ENCODE results near the gene BACH2. TPM values are rescaled to one million over a fixed set of nuclear protein-coding genes. Genes with fewer than 3 reads are reported as not detected.

Gene BACH2
- total and polyA plus RNA-seq, 10 of the 15 experiments (the other 5 are each of a cell fraction or from before 2014, with no cell fraction given), result 0.03 to 0.28 (median 0.04) TPM; not detected in 3

GRCh38 chr6:90222724-90223198, 73.9 kb downstream of the BACH2 start (continued):
- TF ChIP-seq ZNF687 (IDR thresholded peaks at IDR 0.05) (no peak), ZBTB4 (CRISPR knock-in tag; IDR thresholded peaks at IDR 0.05) (no peak), RFX5 (IDR thresholded peaks at IDR 0.05; ENCODE audit: low read depth, low read length) (no peak)

DNA sequence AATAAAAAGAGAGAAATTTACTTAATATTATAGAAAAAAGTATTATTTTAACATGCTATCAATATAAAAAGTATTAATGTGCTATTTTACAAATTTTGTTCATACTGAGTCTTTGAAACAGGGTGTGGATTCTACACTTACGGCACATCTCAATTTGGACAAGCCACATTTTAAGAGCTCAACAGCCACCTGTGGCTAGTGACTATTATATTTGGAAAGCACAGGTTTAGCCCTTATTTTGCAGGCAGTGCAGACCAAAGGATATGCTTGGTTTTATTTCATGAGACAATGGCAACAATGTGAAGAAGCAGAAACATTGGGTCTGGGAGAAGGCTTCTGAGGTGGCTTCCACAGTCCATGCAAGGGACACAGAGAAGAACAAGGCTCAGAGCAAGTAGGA, 74.6 kb downstream of the BACH2 start:
- Histone ChIP-seq H3K4me1 (ENCODE audit: control insufficient read depth, insufficient read depth, low read length) (no peaks in the 10 kb centered on the region; the same call in none of the 2 replicates), H3K4me3 (no peak overlapping the region), H3K4me2 (ENCODE audit: control insufficient read depth, insufficient read depth) (no peak overlapping the region), H3K79me2 (ENCODE audit: control insufficient read depth, insufficient read depth, low read length) (no peaks in the 10 kb centered on the region), H4K20me1 (ENCODE audit: control insufficient read depth, insufficient read depth) (no peaks in the 10 kb centered on the region), H3K9me3 (replicated peaks; ENCODE audit: control insufficient read depth, insufficient read depth, low read length) (peaks cover 2% of the 10 kb centered on the region; the same call in 1 of the 3 replicates), H3K36me3 (ENCODE audit: control insufficient read depth in 2 of 2, insufficient read depth in 2 of 2, low read length in 1 of 2) (no peaks in the 10 kb centered on the region), H3K27ac (ENCODE audit: control insufficient read depth, insufficient read depth) (no peak overlapping the region), H3K9ac (ENCODE audit: control insufficient read depth, insufficient read depth, low read length) (no peak overlapping the region), H2AFZ (ENCODE audit: control insufficient read depth, low read depth, low read length) (no peak overlapping the region), H3K27me3 (replicated peaks in 1 of 2; ENCODE audit: control insufficient read depth in 2 of 2, insufficient read depth in 2 of 2, low read length in 1 of 2) (no peaks in the 10 kb centered on the region; a peak in 2 of 4 replicates)
- ATAC-seq (no peak), FAIRE-seq (no peak), DNase-seq (ENCODE audit: low read depth, low spot score) (no peak)
- WGBS (ENCODE audit: insufficient coverage, insufficient replicate concordance, low lambda C conversion rate, missing lambda C conversion rate), result 39% methylated on average over 1 of the region's 1 CpG
- intact Hi-C loops (cut with micrococcal nuclease; ENCODE audit: unreplicated experiment) (no loop called here), in situ Hi-C loops (cut with MboI) (no loop called here)
- SMC1A ChIA-PET (ENCODE audit: uncharacterized antibody, unreplicated experiment), result no interaction called here
- BruUV-seq (replicated peaks), result no TSS peak
- POLR2A ChIA-PET, result no interaction called here
- CTCF ChIA-PET, result interaction anchor here (0.6 kb wide), 1 partner anchor 34 kb away, joined by 3 read pairs; no protein-coding TSS in a partner anchor
- RAD21 ChIA-PET (ENCODE audit: unreplicated experiment), result no interaction called here
- TF ChIP-seq FOXK2 (IDR thresholded peaks at IDR 0.05) (no peak), POLR2A (IDR thresholded peaks at IDR 0.05; ENCODE audit: low read depth, low read length) (no peak), POLR2AphosphoS5 (IDR thresholded peaks at IDR 0.05; ENCODE audit: low read length) (no peak), CHD1 (IDR thresholded peaks at IDR 0.05; ENCODE audit: low read depth, low read length) (no peak), MXI1 (IDR thresholded peaks at IDR 0.05; ENCODE audit: low read depth, low read length) (no peak), NFIC (IDR thresholded peaks at IDR 0.05; ENCODE audit: low read depth, low read length) (no peak), SIX5 (IDR thresholded peaks at IDR 0.05; ENCODE audit: low read depth, low read length, severe bottlenecking) (no peak)
- TF ChIP-seq, protein P1, sequence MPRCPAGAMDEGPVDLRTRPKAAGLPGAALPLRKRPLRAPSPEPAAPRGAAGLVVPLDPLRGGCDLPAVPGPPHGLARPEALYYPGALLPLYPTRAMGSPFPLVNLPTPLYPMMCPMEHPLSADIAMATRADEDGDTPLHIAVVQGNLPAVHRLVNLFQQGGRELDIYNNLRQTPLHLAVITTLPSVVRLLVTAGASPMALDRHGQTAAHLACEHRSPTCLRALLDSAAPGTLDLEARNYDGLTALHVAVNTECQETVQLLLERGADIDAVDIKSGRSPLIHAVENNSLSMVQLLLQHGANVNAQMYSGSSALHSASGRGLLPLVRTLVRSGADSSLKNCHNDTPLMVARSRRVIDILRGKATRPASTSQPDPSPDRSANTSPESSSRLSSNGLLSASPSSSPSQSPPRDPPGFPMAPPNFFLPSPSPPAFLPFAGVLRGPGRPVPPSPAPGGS (IDR thresholded peaks at IDR 0.05; ENCODE audit: borderline replicate concordance, insufficient read depth, low read depth, low read length, poor library complexity, severe bottlenecking), result no peak
- TF ChIP-seq, protein P2, sequence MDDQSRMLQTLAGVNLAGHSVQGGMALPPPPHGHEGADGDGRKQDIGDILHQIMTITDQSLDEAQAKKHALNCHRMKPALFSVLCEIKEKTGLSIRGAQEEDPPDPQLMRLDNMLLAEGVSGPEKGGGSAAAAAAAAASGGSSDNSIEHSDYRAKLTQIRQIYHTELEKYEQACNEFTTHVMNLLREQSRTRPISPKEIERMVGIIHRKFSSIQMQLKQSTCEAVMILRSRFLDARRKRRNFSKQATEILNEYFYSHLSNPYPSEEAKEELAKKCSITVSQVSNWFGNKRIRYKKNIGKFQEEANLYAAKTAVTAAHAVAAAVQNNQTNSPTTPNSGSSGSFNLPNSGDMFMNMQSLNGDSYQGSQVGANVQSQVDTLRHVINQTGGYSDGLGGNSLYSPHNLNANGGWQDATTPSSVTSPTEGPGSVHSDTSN (IDR thresholded peaks at IDR 0.05; ENCODE audit: insufficient replicate concordance, low read depth, low read length), result no peak
